Esophagus squamous epithelium (tissue), 5 donors: ENCODE measurements around the gene CSMD2. TPM values are rescaled to one million over a fixed set of nuclear protein-coding genes. Genes with fewer than 3 reads are reported as not detected.

Experiments
- DNase-seq: peaks from one replicate; lab custom pipeline; 2025; lab: John Stamatoyannopoulos, UW
- H3K27ac ChIP-seq, 4 donors: fragments of 200-600 bp; sonication (generic); one replicate each; pipeline ENCODE4 v1.5.1; 2016 to 2019; ENCODE audit warnings: mild to moderate bottlenecking in 1 of 4
- H3K27me3 ChIP-seq, 4 donors: fragments of 200-600 bp; sonication (generic); 1 replicate in 3 of 4; 2 replicates in 1 of 4; pipeline versions ENCODE4 v1.5.1 to v1.6.0; 2017 to 2021; ENCODE audit warnings: antibody characterized with exemption in 1 of 4
- H3K36me3 ChIP-seq, 3 donors: fragments of 200-600 bp; sonication (generic); one replicate each; pipeline ENCODE4 v1.5.1; 2016 to 2019
- H3K4me1 ChIP-seq, 3 donors: fragments of 200-600 bp; sonication (generic); one replicate each; pipeline ENCODE4 v1.5.1; 2017 to 2019
- H3K4me3 ChIP-seq, 4 donors: fragments of 200-600 bp; sonication (generic); 1 replicate in 3 of 4; 2 replicates in 1 of 4; pipeline ENCODE4 v1.5.1; 2016 to 2019; ENCODE audit warnings: mild to moderate bottlenecking in 2 of 4, moderate library complexity in 1 of 4
- H3K9me3 ChIP-seq, 3 donors: fragments of 200-600 bp; sonication (generic); one replicate each; pipeline ENCODE4 v1.5.1; 2016 to 2019
- CTCF ChIP-seq, 6 experiments: fragments of 450-650 bp in 4 of 6; fragments of 200-600 bp in 2 of 6; sonication (generic) in 2 of 6; IDR thresholded peaks; one replicate each; pipeline ENCODE4 v1.5.1; 2016 to 2019; ENCODE audit warnings: antibody characterized with exemption in 6 of 6, mild to moderate bottlenecking in 4 of 6, moderate library complexity in 4 of 6
- POLR2A ChIP-seq, 4 donors: fragments of 450-650 bp; IDR thresholded peaks; one replicate each; pipeline ENCODE4 v1.6.1; 2017; ENCODE audit warnings: antibody characterized with exemption in 4 of 4, mild to moderate bottlenecking in 4 of 4, moderate library complexity in 3 of 4
- WGBS, 2 donors: methylation state at CpG; one replicate each; pipeline ENCODE4 v1.1.5; 2018; 5-methylcytosine and 5-hydroxymethylcytosine counted together
- intact Hi-C: fragments of 100-400 bp; cut with DNase I; formaldehyde crosslinking; loops from one replicate; pipeline ENCODE4 v1.15.0; 2022
- total RNA-seq, 4 donors: library from RNA; depleted of rRNA; stranded (reverse); fragments of >200 nt; gene quantifications; one replicate each; pipeline ENCODE4 v1.1.0, GENCODE V29; 2016
- donor health status: DM: yes; HTN: yes; CAD: no.

The CSMD2 gene
- total RNA-seq, 4 donors from 2014 or later, result under 0.01 to 0.13 TPM; not detected in 2

DNA sequence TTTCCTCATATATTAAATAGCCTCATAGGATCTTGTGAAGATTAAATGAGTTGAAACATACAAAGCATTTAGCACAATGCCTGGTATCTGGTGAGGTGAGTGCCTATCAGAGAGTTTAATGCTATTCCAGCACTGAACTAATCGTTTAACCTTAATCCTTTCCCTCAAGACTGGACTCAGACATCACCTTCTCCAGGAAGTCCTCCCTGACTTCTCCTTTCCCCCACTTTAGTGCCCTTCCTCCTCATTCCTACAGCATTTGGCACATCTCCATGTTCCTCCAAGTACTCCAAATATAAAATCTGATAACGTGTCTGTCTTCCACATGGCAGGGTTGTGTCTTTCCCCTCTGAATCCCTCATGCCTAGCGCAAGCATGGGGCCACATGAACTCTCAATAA is 632.8 kb downstream of the CSMD2 start:
- no peak overlapping the region for H3K4me3 ChIP-seq
- WGBS, 2 donors, result 69 to 77% methylated on average over 3 of the region's 3 CpGs
- peaks cover 0 to 5% (median 0%) of the 10 kb centered on the region in 4 donors for H3K27me3 ChIP-seq
- intact Hi-C loops, result no loop called here
- TF ChIP-seq POLR2A (IDR thresholded peaks at IDR 0.05) (no peak), CTCF (IDR thresholded peaks at IDR 0.05) (no peak)
- H3K36me3 ChIP-seq, result no peaks in the 10 kb centered on the region
- no peaks in the 10 kb centered on the region for H3K4me1 ChIP-seq
- no peaks in the 10 kb centered on the region for H3K9me3 ChIP-seq
- H3K27ac ChIP-seq, result no peak overlapping the region
- DNase-seq, result no peak

- no peak for TF ChIP-seq POLR2A (IDR thresholded peaks at IDR 0.05)
- no peak for TF ChIP-seq CTCF (IDR thresholded peaks at IDR 0.05)
- intact Hi-C loops, result no loop called here
- DNase-seq, result no peak
- Histone ChIP-seq H3K27ac (no peak overlapping the region), H3K4me1 (no peaks in the 10 kb centered on the region), H3K27me3 (peaks cover 0 to 15% (median 0%) of the 10 kb centered on the region in 4 donors), H3K36me3 (no peaks in the 10 kb centered on the region), H3K4me3 (no peak overlapping the region), H3K9me3 (no peaks in the 10 kb centered on the region)
- WGBS, 2 donors, result 43 to 50% methylated on average over 1 of the region's 1 CpG
These were observed 635.1 kb downstream of the CSMD2 start for GRCh38 chr1:33529957-33530356.

GRCh38 chr1:33527934-33528333 is 637.1 kb downstream of the CSMD2 start:
- TF ChIP-seq CTCF (IDR thresholded peaks at IDR 0.05) (no peak), POLR2A (IDR thresholded peaks at IDR 0.05) (no peak)

GRCh38 chr1:33524586-33524985 is 640.4 kb downstream of the CSMD2 start:
- peaks cover 0 to 10% (median 0%) of the 10 kb centered on the region in 4 donors for H3K27me3 ChIP-seq
- H3K9me3 ChIP-seq, result no peaks in the 10 kb centered on the region
- no peaks in the 10 kb centered on the region for H3K4me1 ChIP-seq
- DNase-seq, result no peak
- intact Hi-C loops, result no loop called here
- H3K27ac ChIP-seq, result no peak overlapping the region
- WGBS, 2 donors, result 72 to 73% methylated on average over 3 of the region's 3 CpGs
- TF ChIP-seq CTCF (IDR thresholded peaks at IDR 0.05) (no peak), POLR2A (IDR thresholded peaks at IDR 0.05) (no peak)
- no peaks in the 10 kb centered on the region for H3K36me3 ChIP-seq
- no peak overlapping the region for H3K4me3 ChIP-seq

More at GRCh38 chr1:33527934-33528333, 637.1 kb downstream of the CSMD2 start:
- peaks cover 0 to 12% (median 0%) of the 10 kb centered on the region in 4 donors for H3K27me3 ChIP-seq
- no peaks in the 10 kb centered on the region for H3K4me1 ChIP-seq
- no peak for DNase-seq
- no peaks in the 10 kb centered on the region for H3K36me3 ChIP-seq
- 89 to 91% methylated on average over 4 of the region's 4 CpGs for WGBS, 2 donors
- intact Hi-C loops, result no loop called here
- H3K4me3 ChIP-seq, result no peak overlapping the region
- H3K9me3 ChIP-seq, result no peaks in the 10 kb centered on the region
- H3K27ac ChIP-seq, result no peak overlapping the region

DNA sequence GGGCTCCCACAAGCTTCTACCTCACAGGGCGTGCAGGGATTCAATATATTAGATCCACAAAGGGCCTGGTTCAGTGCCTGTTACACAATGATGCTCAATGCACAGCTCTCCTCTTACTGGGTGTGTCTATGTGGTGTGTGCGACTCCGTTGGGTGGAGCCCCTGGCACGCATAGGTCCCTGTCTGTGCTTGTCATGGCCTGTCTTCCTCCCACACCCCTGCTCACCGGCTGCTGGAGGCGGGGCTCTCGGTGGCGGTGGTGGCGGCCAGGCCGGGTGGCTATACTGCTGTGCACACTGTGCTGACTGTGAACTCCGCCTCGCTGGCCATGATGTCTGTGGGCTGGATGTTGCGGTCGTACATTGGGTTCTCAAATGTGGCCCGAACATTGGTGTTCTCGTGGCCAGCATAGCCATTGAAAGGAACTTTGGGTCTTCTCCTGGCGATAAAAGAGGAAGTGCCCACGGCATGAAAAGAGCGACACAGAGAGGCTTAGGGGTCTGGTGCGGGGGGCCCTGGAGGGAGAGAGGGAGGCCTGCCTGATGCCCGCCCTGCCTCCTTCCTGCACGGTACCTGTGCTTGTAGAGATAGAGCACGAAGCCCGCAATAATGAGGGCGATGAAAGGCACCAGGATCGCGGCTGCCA is 645.7 kb downstream of the CSMD2 start:
- peaks cover 0 to 12% (median 0%) of the 10 kb centered on the region in 3 donors for H3K4me1 ChIP-seq
- TF ChIP-seq CTCF (IDR thresholded peaks at IDR 0.05) (no peak), POLR2A (IDR thresholded peaks at IDR 0.05) (no peak)
- no peak overlapping the region for H3K4me3 ChIP-seq
- no peak overlapping the region for H3K27ac ChIP-seq
- DNase-seq, result no peak
- WGBS, 2 donors, result 78 to 81% methylated on average over 7 to 15 of the region's 27 CpGs
- H3K36me3 ChIP-seq, result no peaks in the 10 kb centered on the region
- intact Hi-C loops, result no loop called here
- no peaks in the 10 kb centered on the region for H3K27me3 ChIP-seq
- no peaks in the 10 kb centered on the region for H3K9me3 ChIP-seq
